ENCODE measurements around the gene NKX6-1. TPM values are rescaled to one million over a fixed set of nuclear protein-coding genes. Genes with fewer than 3 reads are reported as not detected.

The NKX6-1 gene
- total RNA-seq, 1 experiment from 2014 or later = 1.1 TPM

DNA sequence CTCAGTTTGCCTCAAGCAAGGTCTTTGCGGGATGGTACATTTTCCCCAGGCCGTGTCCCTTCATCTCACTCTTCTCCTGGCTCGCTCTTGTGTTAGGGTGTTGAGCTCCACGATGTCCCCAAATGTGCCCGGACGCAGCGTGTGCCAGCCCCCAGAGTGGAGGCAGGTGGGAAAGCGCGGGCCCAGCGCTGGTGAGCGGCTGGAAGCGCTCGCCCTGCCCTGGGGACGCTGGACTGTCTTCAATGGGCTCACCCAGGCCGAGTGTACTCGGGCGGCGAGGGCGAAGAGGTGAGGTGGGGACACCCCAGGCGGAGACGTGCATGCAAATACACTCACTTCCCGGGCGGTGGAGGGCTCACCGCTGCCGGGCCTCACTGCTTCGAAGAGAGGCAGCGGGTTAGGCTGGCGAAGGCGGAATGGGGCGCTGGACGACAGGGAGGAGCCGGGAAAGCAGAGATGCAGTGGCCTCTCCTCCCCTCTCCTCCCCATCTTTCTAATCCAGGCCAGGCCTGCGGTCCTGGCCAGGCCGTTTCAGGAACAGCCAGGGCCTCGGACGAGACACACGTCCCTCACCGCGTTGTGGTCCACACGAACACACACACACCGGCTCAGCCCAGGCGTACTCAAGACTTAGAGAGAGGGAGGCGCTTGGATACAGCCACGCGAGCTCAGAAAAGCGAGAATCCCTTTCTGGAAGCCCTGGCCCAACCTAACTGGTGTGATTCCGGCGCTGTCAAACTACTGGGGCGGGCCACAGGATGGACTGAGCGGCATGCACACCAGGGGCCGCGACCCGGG, 2.2 kb downstream of the NKX6-1 start:
- Histone ChIP-seq H3K36me3 (ENCODE audit: control insufficient read depth, insufficient read depth, low read length) (peaks cover 4% of the 10 kb centered on the region; the same call in 1 of the 2 replicates), H3K9me3 (ENCODE audit: control insufficient read depth, insufficient read depth, low read depth, low read length) (no peaks in the 10 kb centered on the region), H3K27me3 (ENCODE audit: control insufficient read depth, insufficient read depth, low read length) (peaks cover 7% of the 10 kb centered on the region), H3K27ac (ENCODE audit: low read length) (no peak overlapping the region), H3K4me1 (ENCODE audit: control insufficient read depth, insufficient read depth, low read length) (no peaks in the 10 kb centered on the region), H3K4me3 (ENCODE audit: low read depth in 2 of 2, low read length in 2 of 2) (no peak overlapping the region)
- POLR2A ChIA-PET = no interaction called here
- CTCF ChIA-PET = no interaction called here
- ATAC-seq (no peak), DNase-seq (ENCODE audit: low read depth, low spot score) (no peak)
- intact Hi-C loops (cut with micrococcal nuclease; ENCODE audit: unreplicated experiment) = no loop called here
- no TSS peak for BruUV-seq (replicated peaks)
- in situ Hi-C loops (cut with HindIII; ENCODE audit: low pct_unique_long_range_greater_than_20kb, low sequenced_read_pairs) = no loop called here
- no peak for TF ChIP-seq SIN3A (IDR thresholded peaks at IDR 0.05; ENCODE audit: borderline replicate concordance, insufficient read depth, low read depth, low read length)
- TF ChIP-seq, protein P1, sequence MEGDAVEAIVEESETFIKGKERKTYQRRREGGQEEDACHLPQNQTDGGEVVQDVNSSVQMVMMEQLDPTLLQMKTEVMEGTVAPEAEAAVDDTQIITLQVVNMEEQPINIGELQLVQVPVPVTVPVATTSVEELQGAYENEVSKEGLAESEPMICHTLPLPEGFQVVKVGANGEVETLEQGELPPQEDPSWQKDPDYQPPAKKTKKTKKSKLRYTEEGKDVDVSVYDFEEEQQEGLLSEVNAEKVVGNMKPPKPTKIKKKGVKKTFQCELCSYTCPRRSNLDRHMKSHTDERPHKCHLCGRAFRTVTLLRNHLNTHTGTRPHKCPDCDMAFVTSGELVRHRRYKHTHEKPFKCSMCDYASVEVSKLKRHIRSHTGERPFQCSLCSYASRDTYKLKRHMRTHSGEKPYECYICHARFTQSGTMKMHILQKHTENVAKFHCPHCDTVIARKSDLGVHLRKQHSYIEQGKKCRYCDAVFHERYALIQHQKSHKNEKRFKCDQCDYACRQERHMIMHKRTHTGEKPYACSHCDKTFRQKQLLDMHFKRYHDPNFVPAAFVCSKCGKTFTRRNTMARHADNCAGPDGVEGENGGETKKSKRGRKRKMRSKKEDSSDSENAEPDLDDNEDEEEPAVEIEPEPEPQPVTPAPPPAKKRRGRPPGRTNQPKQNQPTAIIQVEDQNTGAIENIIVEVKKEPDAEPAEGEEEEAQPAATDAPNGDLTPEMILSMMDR (IDR thresholded peaks at IDR 0.05) = no peak
- TF ChIP-seq, protein P2, sequence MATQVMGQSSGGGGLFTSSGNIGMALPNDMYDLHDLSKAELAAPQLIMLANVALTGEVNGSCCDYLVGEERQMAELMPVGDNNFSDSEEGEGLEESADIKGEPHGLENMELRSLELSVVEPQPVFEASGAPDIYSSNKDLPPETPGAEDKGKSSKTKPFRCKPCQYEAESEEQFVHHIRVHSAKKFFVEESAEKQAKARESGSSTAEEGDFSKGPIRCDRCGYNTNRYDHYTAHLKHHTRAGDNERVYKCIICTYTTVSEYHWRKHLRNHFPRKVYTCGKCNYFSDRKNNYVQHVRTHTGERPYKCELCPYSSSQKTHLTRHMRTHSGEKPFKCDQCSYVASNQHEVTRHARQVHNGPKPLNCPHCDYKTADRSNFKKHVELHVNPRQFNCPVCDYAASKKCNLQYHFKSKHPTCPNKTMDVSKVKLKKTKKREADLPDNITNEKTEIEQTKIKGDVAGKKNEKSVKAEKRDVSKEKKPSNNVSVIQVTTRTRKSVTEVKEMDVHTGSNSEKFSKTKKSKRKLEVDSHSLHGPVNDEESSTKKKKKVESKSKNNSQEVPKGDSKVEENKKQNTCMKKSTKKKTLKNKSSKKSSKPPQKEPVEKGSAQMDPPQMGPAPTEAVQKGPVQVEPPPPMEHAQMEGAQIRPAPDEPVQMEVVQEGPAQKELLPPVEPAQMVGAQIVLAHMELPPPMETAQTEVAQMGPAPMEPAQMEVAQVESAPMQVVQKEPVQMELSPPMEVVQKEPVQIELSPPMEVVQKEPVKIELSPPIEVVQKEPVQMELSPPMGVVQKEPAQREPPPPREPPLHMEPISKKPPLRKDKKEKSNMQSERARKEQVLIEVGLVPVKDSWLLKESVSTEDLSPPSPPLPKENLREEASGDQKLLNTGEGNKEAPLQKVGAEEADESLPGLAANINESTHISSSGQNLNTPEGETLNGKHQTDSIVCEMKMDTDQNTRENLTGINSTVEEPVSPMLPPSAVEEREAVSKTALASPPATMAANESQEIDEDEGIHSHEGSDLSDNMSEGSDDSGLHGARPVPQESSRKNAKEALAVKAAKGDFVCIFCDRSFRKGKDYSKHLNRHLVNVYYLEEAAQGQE (IDR thresholded peaks at IDR 0.05; ENCODE audit: insufficient read depth in 1 of 2, low read depth in 2 of 2, low read length in 1 of 2) = no peak
- TF ChIP-seq TCF7L2 (IDR thresholded peaks at IDR 0.05; ENCODE audit: low read depth, low read length) = no peak
- TF ChIP-seq POLR2AphosphoS5 (IDR thresholded peaks at IDR 0.05; ENCODE audit: low read depth, low read length) = no peak

DNA sequence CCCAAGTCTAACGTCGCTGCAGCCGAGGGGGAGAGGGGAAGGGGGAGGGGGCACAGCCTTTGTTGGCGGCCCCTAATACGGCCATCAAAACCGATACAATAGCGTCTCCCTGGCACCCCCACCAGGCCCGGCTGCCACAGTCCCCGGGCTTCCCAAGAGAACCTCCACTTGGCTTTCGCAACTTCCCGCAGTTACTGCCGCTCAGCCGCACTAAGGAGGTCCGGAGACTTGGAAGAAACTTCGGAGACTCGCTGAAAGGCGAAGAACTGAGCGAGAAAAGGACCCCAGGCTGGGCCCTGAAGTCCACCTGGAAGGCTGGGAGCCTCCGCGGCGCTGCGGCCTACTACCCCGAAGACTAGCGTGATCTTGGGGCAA, 2.8 kb downstream of the NKX6-1 start:
- Histone ChIP-seq H3K4me3 (ENCODE audit: low read depth in 2 of 2, low read length in 2 of 2) (no peak overlapping the region), H3K9me3 (ENCODE audit: control insufficient read depth, insufficient read depth, low read depth, low read length) (no peaks in the 10 kb centered on the region), H3K27me3 (ENCODE audit: control insufficient read depth, insufficient read depth, low read length) (peaks cover 9% of the 10 kb centered on the region), H3K36me3 (ENCODE audit: control insufficient read depth, insufficient read depth, low read length) (peaks cover 4% of the 10 kb centered on the region; the same call in 1 of the 2 replicates), H3K4me1 (ENCODE audit: control insufficient read depth, insufficient read depth, low read length) (no peaks in the 10 kb centered on the region), H3K27ac (ENCODE audit: low read length) (no peak overlapping the region)
- intact Hi-C loops (cut with micrococcal nuclease; ENCODE audit: unreplicated experiment) (no loop called here), in situ Hi-C loops (cut with HindIII; ENCODE audit: low pct_unique_long_range_greater_than_20kb, low sequenced_read_pairs) (no loop called here)
- CTCF ChIA-PET = no interaction called here
- ATAC-seq (no peak), DNase-seq (ENCODE audit: low read depth, low spot score) (no peak)
- TF ChIP-seq TCF7L2 (IDR thresholded peaks at IDR 0.05; ENCODE audit: low read depth, low read length) (no peak), SIN3A (IDR thresholded peaks at IDR 0.05; ENCODE audit: borderline replicate concordance, insufficient read depth, low read depth, low read length) (no peak), POLR2AphosphoS5 (IDR thresholded peaks at IDR 0.05; ENCODE audit: low read depth, low read length) (no peak)
- TF ChIP-seq, protein P1 (IDR thresholded peaks at IDR 0.05) = no peak
- TF ChIP-seq, protein P2 (IDR thresholded peaks at IDR 0.05; ENCODE audit: insufficient read depth in 1 of 2, low read depth in 2 of 2, low read length in 1 of 2) = no peak
- POLR2A ChIA-PET = no interaction called here
- BruUV-seq (replicated peaks) = no TSS peak

Data from Panc1 (cell line).